ENCODE results near the gene PDPN.

PDPN gene

GRCh38 chr1:13583595-13583965, at the start of gene PDPN:
PDPN (plus strand) TSS chr1:13583832; CDS start chr1:13584034, 202 bp downstream.
- Histone ChIP-seq H3K9ac (ENCODE audit: low read length in 5 of 5) (peak within 1 kb of the TSS in 2 of 5 donors; percentile 26 to 35), H3K4me1 (ENCODE audit: control insufficient read depth in 5 of 5, insufficient read depth in 5 of 5, low read length in 5 of 5) (peaks cover 0 to 11% (median 7%) of the 10 kb centered on the region in 5 donors), H3K36me3 (ENCODE audit: control insufficient read depth in 5 of 5, insufficient read depth in 5 of 5, low read length in 5 of 5) (no peaks in the 10 kb centered on the region), H3K4me3 (ENCODE audit: low read depth in 1 of 5, low read length in 5 of 5) (peak within 1 kb of the TSS; percentile 43 to 55 (median 48)), H3K9me3 (ENCODE audit: control insufficient read depth in 5 of 5, low read length in 5 of 5) (no peaks in the 10 kb centered on the region), H3K27me3 (ENCODE audit: control insufficient read depth in 5 of 5, insufficient read depth in 4 of 5, low read length in 5 of 5) (peaks cover 20 to 66% (median 37%) of the 10 kb centered on the region in 5 donors), H3K27ac (ENCODE audit: low read depth, low read length) (no peak within 1 kb of the TSS)

DNA sequence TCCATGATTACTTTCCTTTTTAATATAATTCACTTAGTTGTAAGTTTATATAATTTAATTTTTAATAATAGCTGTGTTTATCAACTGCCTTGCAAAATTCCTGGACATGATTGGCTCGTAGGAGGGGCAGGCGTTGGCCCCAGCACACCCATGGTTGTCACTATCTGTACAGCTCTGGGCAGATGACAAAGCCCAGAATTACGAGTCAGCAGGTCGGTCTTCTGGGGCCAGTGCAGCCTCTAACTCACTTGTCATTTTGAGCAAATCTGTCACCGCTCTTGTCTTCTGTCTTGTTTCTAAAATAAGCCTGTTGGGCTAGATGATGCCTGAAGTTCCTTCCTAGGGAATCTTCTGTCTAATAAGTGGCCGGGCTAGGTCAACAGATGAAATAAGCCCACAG, 48.4 kb upstream of the PDPN start:
- peaks cover 0 to 9% (median 2%) of the 10 kb centered on the region in 5 donors for H3K27me3 ChIP-seq (ENCODE audit: control insufficient read depth in 5 of 5, insufficient read depth in 4 of 5, low read length in 5 of 5)
- no peak overlapping the region for H3K27ac ChIP-seq (ENCODE audit: low read depth, low read length)
- no peak overlapping the region for H3K4me3 ChIP-seq (ENCODE audit: low read depth in 1 of 5, low read length in 5 of 5)

DNA sequence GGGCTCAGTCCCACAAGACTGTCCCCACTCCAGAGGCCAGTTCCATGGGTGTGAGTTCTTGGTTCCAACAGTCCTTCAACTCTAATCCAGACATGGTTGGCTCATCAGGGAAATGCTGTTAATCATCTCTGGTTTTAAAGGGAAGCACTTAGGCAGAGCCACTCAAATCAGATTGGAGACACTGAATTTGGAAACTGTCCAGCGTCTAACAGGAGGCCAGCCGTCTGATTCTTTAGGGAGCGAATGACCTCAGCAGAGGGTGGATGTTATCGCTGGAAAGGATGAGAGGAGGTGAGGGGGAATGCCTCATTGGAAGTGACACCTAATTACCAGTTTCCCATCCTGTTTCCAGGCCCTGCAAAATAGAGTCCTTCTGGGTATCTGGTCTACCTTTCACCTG, 47.1 kb upstream of the PDPN start:
- no peak overlapping the region for H3K4me3 ChIP-seq (ENCODE audit: low read depth in 1 of 5, low read length in 5 of 5)
- H3K27ac ChIP-seq (ENCODE audit: low read depth, low read length), result no peak overlapping the region
- no peaks in the 10 kb centered on the region for H3K9me3 ChIP-seq (ENCODE audit: control insufficient read depth in 5 of 5, low read length in 5 of 5)
- no peak overlapping the region for H3K9ac ChIP-seq (ENCODE audit: low read length in 5 of 5)
- H3K27me3 ChIP-seq (ENCODE audit: control insufficient read depth in 5 of 5, insufficient read depth in 4 of 5, low read length in 5 of 5), result peaks cover 0 to 11% (median 4%) of the 10 kb centered on the region in 5 donors
- H3K36me3 ChIP-seq (ENCODE audit: control insufficient read depth in 5 of 5, insufficient read depth in 5 of 5, low read length in 5 of 5), result no peaks in the 10 kb centered on the region
- H3K4me1 ChIP-seq (ENCODE audit: control insufficient read depth in 5 of 5, insufficient read depth in 5 of 5, low read length in 5 of 5), result no peaks in the 10 kb centered on the region

More for the DNA sequence above, 48.4 kb upstream of the PDPN start:
- Histone ChIP-seq H3K36me3 (ENCODE audit: control insufficient read depth in 5 of 5, insufficient read depth in 5 of 5, low read length in 5 of 5) (no peaks in the 10 kb centered on the region), H3K9ac (ENCODE audit: low read length in 5 of 5) (no peak overlapping the region), H3K4me1 (ENCODE audit: control insufficient read depth in 5 of 5, insufficient read depth in 5 of 5, low read length in 5 of 5) (no peaks in the 10 kb centered on the region), H3K9me3 (ENCODE audit: control insufficient read depth in 5 of 5, low read length in 5 of 5) (no peaks in the 10 kb centered on the region)

DNA sequence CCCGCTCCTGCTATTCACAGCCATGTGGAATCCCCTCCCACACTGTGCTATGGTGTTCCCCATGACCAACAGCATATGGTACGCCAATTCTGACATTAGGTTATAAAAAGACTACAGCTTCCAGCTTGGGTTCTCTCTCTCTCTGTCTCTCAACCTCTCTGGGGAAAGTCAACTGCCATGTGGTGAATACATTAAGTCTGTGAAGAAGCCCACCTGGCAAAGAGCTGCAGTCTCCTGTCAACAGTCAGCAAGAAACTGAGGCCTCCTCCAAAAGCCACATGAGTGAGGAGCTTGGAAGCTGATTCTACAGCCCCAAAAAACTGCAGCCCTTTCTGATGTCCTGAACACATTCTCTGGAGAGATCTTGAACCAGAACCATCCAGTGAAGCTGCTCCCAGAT, 44.8 kb upstream of the PDPN start:
- Histone ChIP-seq H3K9ac (ENCODE audit: low read length in 5 of 5) (no peak overlapping the region), H3K4me1 (ENCODE audit: control insufficient read depth in 5 of 5, insufficient read depth in 5 of 5, low read length in 5 of 5) (peaks cover 0 to 6% (median 0%) of the 10 kb centered on the region in 5 donors), H3K4me3 (ENCODE audit: low read depth in 1 of 5, low read length in 5 of 5) (no peak overlapping the region), H3K9me3 (ENCODE audit: control insufficient read depth in 5 of 5, low read length in 5 of 5) (no peaks in the 10 kb centered on the region), H3K27me3 (ENCODE audit: control insufficient read depth in 5 of 5, insufficient read depth in 4 of 5, low read length in 5 of 5) (peaks cover 0 to 11% (median 4%) of the 10 kb centered on the region in 5 donors), H3K36me3 (ENCODE audit: control insufficient read depth in 5 of 5, insufficient read depth in 5 of 5, low read length in 5 of 5) (no peaks in the 10 kb centered on the region), H3K27ac (ENCODE audit: low read depth, low read length) (no peak overlapping the region)

DNA sequence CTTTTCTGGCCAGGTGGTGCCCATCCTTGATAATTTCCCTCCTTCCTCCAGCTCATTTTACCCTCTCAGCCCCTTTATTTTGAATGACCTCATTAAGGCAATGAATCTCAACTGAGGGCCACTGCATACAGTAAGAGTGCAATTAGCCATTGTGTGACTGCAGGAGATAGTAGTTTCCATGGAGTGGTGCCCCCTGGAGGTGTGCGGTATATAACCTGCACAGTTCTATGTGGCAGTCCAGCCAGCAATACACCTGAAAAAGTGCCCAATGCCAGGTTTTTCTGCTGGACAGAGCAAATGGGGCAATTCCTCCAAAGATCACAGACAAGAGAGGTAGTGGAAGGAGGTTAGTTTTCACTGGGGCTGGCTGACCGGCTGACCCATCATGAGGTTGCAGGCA, 43.9 kb upstream of the PDPN start:
- Histone ChIP-seq H3K9me3 (ENCODE audit: control insufficient read depth in 5 of 5, low read length in 5 of 5) (no peaks in the 10 kb centered on the region), H3K36me3 (ENCODE audit: control insufficient read depth in 5 of 5, insufficient read depth in 5 of 5, low read length in 5 of 5) (no peaks in the 10 kb centered on the region), H3K27me3 (ENCODE audit: control insufficient read depth in 5 of 5, insufficient read depth in 4 of 5, low read length in 5 of 5) (peaks cover 0 to 11% (median 4%) of the 10 kb centered on the region in 5 donors), H3K4me1 (ENCODE audit: control insufficient read depth in 5 of 5, insufficient read depth in 5 of 5, low read length in 5 of 5) (peaks cover 0 to 10% (median 0%) of the 10 kb centered on the region in 5 donors), H3K4me3 (ENCODE audit: low read depth in 1 of 5, low read length in 5 of 5) (no peak overlapping the region), H3K27ac (ENCODE audit: low read depth, low read length) (no peak overlapping the region), H3K9ac (ENCODE audit: low read length in 5 of 5) (no peak overlapping the region)

GRCh38 chr1:13540866-13541265, 42.8 kb upstream of the PDPN start:
- Histone ChIP-seq H3K27ac (ENCODE audit: low read depth, low read length) (no peak overlapping the region), H3K9me3 (ENCODE audit: control insufficient read depth in 5 of 5, low read length in 5 of 5) (no peaks in the 10 kb centered on the region), H3K4me3 (ENCODE audit: low read depth in 1 of 5, low read length in 5 of 5) (no peak overlapping the region), H3K27me3 (ENCODE audit: control insufficient read depth in 5 of 5, insufficient read depth in 4 of 5, low read length in 5 of 5) (peaks cover 0 to 11% (median 4%) of the 10 kb centered on the region in 5 donors), H3K4me1 (ENCODE audit: control insufficient read depth in 5 of 5, insufficient read depth in 5 of 5, low read length in 5 of 5) (peaks cover 0 to 10% (median 0%) of the 10 kb centered on the region in 5 donors), H3K9ac (ENCODE audit: low read length in 5 of 5) (no peak overlapping the region), H3K36me3 (ENCODE audit: control insufficient read depth in 5 of 5, insufficient read depth in 5 of 5, low read length in 5 of 5) (no peaks in the 10 kb centered on the region)

- H3K4me3 ChIP-seq (ENCODE audit: low read depth in 1 of 5, low read length in 5 of 5), result no peak overlapping the region
- no peaks in the 10 kb centered on the region for H3K9me3 ChIP-seq (ENCODE audit: control insufficient read depth in 5 of 5, low read length in 5 of 5)
- no peak overlapping the region for H3K9ac ChIP-seq (ENCODE audit: low read length in 5 of 5)
- peaks cover 0 to 10% (median 0%) of the 10 kb centered on the region in 5 donors for H3K4me1 ChIP-seq (ENCODE audit: control insufficient read depth in 5 of 5, insufficient read depth in 5 of 5, low read length in 5 of 5)
- H3K27me3 ChIP-seq (ENCODE audit: control insufficient read depth in 5 of 5, insufficient read depth in 4 of 5, low read length in 5 of 5), result peaks cover 0 to 11% (median 5%) of the 10 kb centered on the region in 5 donors
- H3K36me3 ChIP-seq (ENCODE audit: control insufficient read depth in 5 of 5, insufficient read depth in 5 of 5, low read length in 5 of 5), result no peaks in the 10 kb centered on the region
- no peak overlapping the region for H3K27ac ChIP-seq (ENCODE audit: low read depth, low read length)
Measured at GRCh38 chr1:13541435-13542215, 42.0 kb upstream of the PDPN start.

- H3K4me1 ChIP-seq (ENCODE audit: control insufficient read depth in 5 of 5, insufficient read depth in 5 of 5, low read length in 5 of 5), result peaks cover 0 to 10% (median 0%) of the 10 kb centered on the region in 5 donors
- no peaks in the 10 kb centered on the region for H3K36me3 ChIP-seq (ENCODE audit: control insufficient read depth in 5 of 5, insufficient read depth in 5 of 5, low read length in 5 of 5)
- H3K9ac ChIP-seq (ENCODE audit: low read length in 5 of 5), result no peak overlapping the region
- H3K4me3 ChIP-seq (ENCODE audit: low read depth in 1 of 5, low read length in 5 of 5), result peak overlapping the region in 2 of 5 donors; percentile 22 to 37
- H3K9me3 ChIP-seq (ENCODE audit: control insufficient read depth in 5 of 5, low read length in 5 of 5), result no peaks in the 10 kb centered on the region
- H3K27ac ChIP-seq (ENCODE audit: low read depth, low read length), result no peak overlapping the region
- H3K27me3 ChIP-seq (ENCODE audit: control insufficient read depth in 5 of 5, insufficient read depth in 4 of 5, low read length in 5 of 5), result peaks cover 3 to 13% (median 8%) of the 10 kb centered on the region in 5 donors
Measured at GRCh38 chr1:13543451-13544220, 40.0 kb upstream of the PDPN start.

- H3K9ac ChIP-seq (ENCODE audit: low read length in 5 of 5), result no peak overlapping the region
- no peak overlapping the region for H3K27ac ChIP-seq (ENCODE audit: low read depth, low read length)
- no peak overlapping the region for H3K4me3 ChIP-seq (ENCODE audit: low read depth in 1 of 5, low read length in 5 of 5)
- H3K27me3 ChIP-seq (ENCODE audit: control insufficient read depth in 5 of 5, insufficient read depth in 4 of 5, low read length in 5 of 5), result peaks cover 3 to 13% (median 8%) of the 10 kb centered on the region in 5 donors
- no peaks in the 10 kb centered on the region for H3K36me3 ChIP-seq (ENCODE audit: control insufficient read depth in 5 of 5, insufficient read depth in 5 of 5, low read length in 5 of 5)
- no peaks in the 10 kb centered on the region for H3K9me3 ChIP-seq (ENCODE audit: control insufficient read depth in 5 of 5, low read length in 5 of 5)
- peaks cover 0 to 10% (median 0%) of the 10 kb centered on the region in 5 donors for H3K4me1 ChIP-seq (ENCODE audit: control insufficient read depth in 5 of 5, insufficient read depth in 5 of 5, low read length in 5 of 5)
Measured at GRCh38 chr1:13544221-13544556, 39.4 kb upstream of the PDPN start.

GRCh38 chr1:13546791-13547190, 36.8 kb upstream of the PDPN start:
- Histone ChIP-seq H3K27me3 (ENCODE audit: control insufficient read depth in 5 of 5, insufficient read depth in 4 of 5, low read length in 5 of 5) (peaks cover 4 to 8% (median 7%) of the 10 kb centered on the region in 5 donors), H3K9ac (ENCODE audit: low read length in 5 of 5) (no peak overlapping the region), H3K36me3 (ENCODE audit: control insufficient read depth in 5 of 5, insufficient read depth in 5 of 5, low read length in 5 of 5) (no peaks in the 10 kb centered on the region), H3K27ac (ENCODE audit: low read depth, low read length) (no peak overlapping the region), H3K4me3 (ENCODE audit: low read depth in 1 of 5, low read length in 5 of 5) (no peak overlapping the region), H3K9me3 (ENCODE audit: control insufficient read depth in 5 of 5, low read length in 5 of 5) (no peaks in the 10 kb centered on the region), H3K4me1 (ENCODE audit: control insufficient read depth in 5 of 5, insufficient read depth in 5 of 5, low read length in 5 of 5) (peaks cover 0 to 10% (median 2%) of the 10 kb centered on the region in 5 donors)

All from subcutaneous abdominal adipose tissue (tissue), 5 donors.